ENCODE results near the gene DNAH17. TPM values are rescaled to one million over a fixed set of nuclear protein-coding genes. Genes with fewer than 3 reads are reported as not detected.

DNAH17 gene
- total RNA-seq, 1 experiment from 2014 or later, result 0.13 TPM

DNA sequence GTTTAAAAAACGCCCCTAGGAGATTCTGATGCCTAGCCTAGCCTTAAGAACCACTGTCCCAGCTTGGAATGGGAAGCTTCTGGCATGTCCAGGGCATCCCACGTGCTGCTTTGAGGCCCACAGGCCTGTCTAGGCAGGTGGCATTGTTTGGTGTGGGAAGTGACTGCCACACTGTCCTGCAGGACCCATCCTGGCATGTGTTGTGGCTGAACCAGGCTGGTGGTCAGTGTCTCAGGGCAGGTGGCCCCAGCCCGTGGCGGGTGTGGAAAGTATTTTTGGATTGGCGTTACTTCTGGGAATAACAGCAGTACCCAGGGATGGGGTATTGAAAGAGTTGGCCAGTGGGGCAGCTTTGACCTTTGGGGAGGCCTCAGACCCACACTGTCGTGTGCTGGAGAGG is 170.8 kb downstream of the DNAH17 start:
- peaks cover 6% of the 10 kb centered on the region; the same call in 1 of the 2 replicates for H3K79me2 ChIP-seq (ENCODE audit: insufficient read depth, low read length)
- no CpG with 5 or more reads among the region's 6 CpGs for WGBS (ENCODE audit: extremely low coverage, insufficient read length, low lambda C conversion rate)

More for the DNA sequence above, 170.8 kb downstream of the DNAH17 start:
- H3K14ac ChIP-seq (ENCODE audit: insufficient read depth, low read length), result no peak overlapping the region
- no peaks in the 10 kb centered on the region for H3K23me2 ChIP-seq (ENCODE audit: insufficient read length, low read depth, low read length, poor library complexity, severe bottlenecking)
- no peak overlapping the region for H3T11ph ChIP-seq (ENCODE audit: low read length)
- no peaks in the 10 kb centered on the region for H3K27me3 Mint-ChIP-seq (ENCODE audit: low read depth)
- no peaks in the 10 kb centered on the region for H3K4me1 ChIP-seq (ENCODE audit: insufficient read depth, low read length)
- peaks cover 33 to 56% (median 44%) of the 10 kb centered on the region in 3 experiments; a peak in 6 of 7 replicates for H3K36me3 Mint-ChIP-seq (ENCODE audit: insufficient read depth in 1 of 3, low read depth in 3 of 3)
- H2AK5ac ChIP-seq (ENCODE audit: insufficient read length, low read length), result no peak overlapping the region
- H3K9me3 ChIP-seq (ENCODE audit: control insufficient read depth, low read depth, low read length), result no peaks in the 10 kb centered on the region
- H3K79me1 ChIP-seq (ENCODE audit: insufficient read depth, low read depth, low read length, poor library complexity, severe bottlenecking), result peaks cover 5% of the 10 kb centered on the region
- no peak overlapping the region for H2AFZ ChIP-seq (ENCODE audit: low read length)
- no peak overlapping the region for H3K18ac ChIP-seq (ENCODE audit: insufficient read length, low read depth, low read length)
- no peak overlapping the region for H3K4me2 ChIP-seq (ENCODE audit: insufficient read depth, insufficient read length, low read length)
- H3K56ac ChIP-seq (ENCODE audit: insufficient read length, low read depth, low read length), result no peak overlapping the region
- peaks cover 3% of the 10 kb centered on the region for H4K20me1 ChIP-seq (ENCODE audit: control insufficient read depth, insufficient read depth, insufficient read length)
- H3K27me3 ChIP-seq (ENCODE audit: insufficient read depth, low read length), result no peaks in the 10 kb centered on the region
- H3K4me3 Mint-ChIP-seq, result no peak overlapping the region
- H2BK20ac ChIP-seq (ENCODE audit: low read depth, low read length, poor library complexity, severe bottlenecking), result no peak overlapping the region
- no peak overlapping the region for H4K5ac ChIP-seq (ENCODE audit: insufficient read length, low read depth, low read length)
- no peak overlapping the region for H3K4ac ChIP-seq (ENCODE audit: low read depth, low read length)
- TF ChIP-seq, protein P1, sequence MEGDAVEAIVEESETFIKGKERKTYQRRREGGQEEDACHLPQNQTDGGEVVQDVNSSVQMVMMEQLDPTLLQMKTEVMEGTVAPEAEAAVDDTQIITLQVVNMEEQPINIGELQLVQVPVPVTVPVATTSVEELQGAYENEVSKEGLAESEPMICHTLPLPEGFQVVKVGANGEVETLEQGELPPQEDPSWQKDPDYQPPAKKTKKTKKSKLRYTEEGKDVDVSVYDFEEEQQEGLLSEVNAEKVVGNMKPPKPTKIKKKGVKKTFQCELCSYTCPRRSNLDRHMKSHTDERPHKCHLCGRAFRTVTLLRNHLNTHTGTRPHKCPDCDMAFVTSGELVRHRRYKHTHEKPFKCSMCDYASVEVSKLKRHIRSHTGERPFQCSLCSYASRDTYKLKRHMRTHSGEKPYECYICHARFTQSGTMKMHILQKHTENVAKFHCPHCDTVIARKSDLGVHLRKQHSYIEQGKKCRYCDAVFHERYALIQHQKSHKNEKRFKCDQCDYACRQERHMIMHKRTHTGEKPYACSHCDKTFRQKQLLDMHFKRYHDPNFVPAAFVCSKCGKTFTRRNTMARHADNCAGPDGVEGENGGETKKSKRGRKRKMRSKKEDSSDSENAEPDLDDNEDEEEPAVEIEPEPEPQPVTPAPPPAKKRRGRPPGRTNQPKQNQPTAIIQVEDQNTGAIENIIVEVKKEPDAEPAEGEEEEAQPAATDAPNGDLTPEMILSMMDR (conservative IDR thresholded peaks at IDR 0.05), result no peak
- no peak overlapping the region for H3K27ac ChIP-seq (ENCODE audit: insufficient read length, low read depth, low read length)
- H2BK5ac ChIP-seq (ENCODE audit: insufficient read length, low read length), result no peak overlapping the region
- H3K9ac ChIP-seq (ENCODE audit: extremely low read depth, insufficient read length, low read length), result no peak overlapping the region
- no peak overlapping the region for H4K91ac ChIP-seq (ENCODE audit: insufficient read length, low read depth, low read length)
- peak overlapping the region in 1 of 3 experiments; percentile 64; a peak in 2 of 7 replicates for H3K27ac Mint-ChIP-seq
- H3K23ac ChIP-seq (ENCODE audit: insufficient read length, low read depth, low read length), result no peak overlapping the region
- H3K9me3 Mint-ChIP-seq, result no peaks in the 10 kb centered on the region
- H2BK120ac ChIP-seq (ENCODE audit: low read depth, low read length, poor library complexity, severe bottlenecking), result no peak overlapping the region
- DNase-seq, result no peak
- H2BK15ac ChIP-seq (ENCODE audit: low read depth, low read length), result no peak overlapping the region
- no peak overlapping the region for H2BK12ac ChIP-seq (ENCODE audit: insufficient read length, low read depth, low read length)
- H4K8ac ChIP-seq (replicated peaks; ENCODE audit: insufficient read length, low read depth, low read length), result no peak overlapping the region
- peaks cover 16 to 19% of the 10 kb centered on the region in 2 experiments for H3K4me1 Mint-ChIP-seq

All from H9 (cell line).